HepG2 (cell line): Measurements from ENCODE around the gene NFATC3. TPM values are rescaled to one million over a fixed set of nuclear protein-coding genes. Genes with fewer than 3 reads are reported as not detected.

ENCODE experiments used
- ELF1 ChIP-seq: sonication (generic); formaldehyde crosslinking; IDR thresholded peaks from 2 replicates; pipeline ENCODE4 v1.4.0; 2020; ENCODE audit warnings: missing genetic modification reagents
- ISL2 ChIP-seq: sonication (generic); formaldehyde crosslinking; IDR thresholded peaks from 2 replicates; pipeline ENCODE4 v1.5.0; 2020; ENCODE audit warnings: missing genetic modification reagents
- MIER3 ChIP-seq: IDR thresholded peaks from 2 replicates; pipeline ENCODE4 v1.6.1; 2016; ENCODE audit warnings: missing compliant biosample characterization, borderline replicate concordance
- NCOA1 ChIP-seq: sonication (generic); formaldehyde crosslinking; IDR thresholded peaks from 2 replicates; pipeline ENCODE4 v1.9.0; 2021; ENCODE audit warnings: missing genetic modification reagents
- RAD21 ChIP-seq: fragments of 450-650 bp; formaldehyde crosslinking; IDR thresholded peaks from 2 replicates; pipeline ENCODE4 v1.5.0; 2020; ENCODE audit warnings: mild to moderate bottlenecking
- SRSF1 ChIP-seq: fragments of 200-400 bp; formaldehyde crosslinking; optimal IDR thresholded peaks from 2 replicates; pipeline ENCODE3; 2017; ENCODE audit warnings: mild to moderate bottlenecking, low read depth, low read length, moderate library complexity
- ZNF101 ChIP-seq: sonication (generic); formaldehyde crosslinking; IDR thresholded peaks from 2 replicates; pipeline ENCODE4 v1.4.0; 2020; ENCODE audit warnings: mild to moderate bottlenecking, low read depth, missing genetic modification reagents, borderline replicate concordance
- ZNF333 ChIP-seq: sonication (generic); formaldehyde crosslinking; IDR thresholded peaks from 2 replicates; pipeline ENCODE4 v1.4.0; 2020; ENCODE audit warnings: mild to moderate bottlenecking, missing genetic modification reagents, borderline replicate concordance
- ZNF354B ChIP-seq: sonication (generic); formaldehyde crosslinking; IDR thresholded peaks from 2 replicates; pipeline ENCODE4 v1.8.0; 2022; ENCODE audit warnings: mild to moderate bottlenecking, missing genetic modification reagents
- ZNF446 ChIP-seq: sonication (generic); formaldehyde crosslinking; IDR thresholded peaks from 2 replicates; pipeline ENCODE4 v1.5.0; 2020; ENCODE audit warnings: mild to moderate bottlenecking, missing genetic modification reagents
- ZNF543 ChIP-seq: sonication (generic); formaldehyde crosslinking; IDR thresholded peaks from 2 replicates; pipeline ENCODE4 v1.4.0; 2020; ENCODE audit warnings: mild to moderate bottlenecking, missing genetic modification reagents
- ZNF549 ChIP-seq: sonication (generic); formaldehyde crosslinking; IDR thresholded peaks from 2 replicates; pipeline ENCODE4 v1.5.0; 2020; ENCODE audit warnings: missing genetic modification reagents
- ZNF660 ChIP-seq: sonication (generic); formaldehyde crosslinking; IDR thresholded peaks from 2 replicates; pipeline ENCODE4 v1.5.1; 2020; ENCODE audit warnings: mild to moderate bottlenecking, low read depth, missing genetic modification reagents, borderline replicate concordance
- ZSCAN21 ChIP-seq: sonication (generic); formaldehyde crosslinking; IDR thresholded peaks from 2 replicates; pipeline ENCODE4 v1.8.0; 2022; ENCODE audit warnings: mild to moderate bottlenecking, missing genetic modification reagents, moderate library complexity, borderline replicate concordance
- ZSCAN25 ChIP-seq: sonication (generic); formaldehyde crosslinking; IDR thresholded peaks from 2 replicates; pipeline ENCODE4 v1.8.0; 2022; ENCODE audit warnings: mild to moderate bottlenecking, missing genetic modification reagents
- polyA plus RNA-seq, 8 experiments: library from polyadenylated mRNA; depleted of rRNA in 3 of 8; stranded (reverse) in 7 of 8; unstranded in 1 of 8; fragments of >200 nt; fragmentation: Illumina TruSeq in 4 of 8; extraction: Trizol in 4 of 8; gene quantifications; 2 replicates each; pipeline versions ENCODE4 v1.2.1 to v1.2.3, GENCODE V29; 2011 to 2016; ENCODE audit warnings: low read depth in 4 of 8, missing spikeins in 1 of 8, mixed read lengths in 1 of 8; ENCODE audit not compliant: insufficient read depth in 1 of 8
- total RNA-seq, 5 experiments: library from RNA; depleted of rRNA; stranded (reverse); fragments of >200 nt; fragmentation: Illumina TruSeq; extraction: Trizol; gene quantifications; 2 replicates each; pipeline ENCODE4 v1.2.3, GENCODE V29; 2016; ENCODE audit warnings: low read depth in 1 of 5
- TF ChIP-seq, protein P1 (sequence below): sonication (generic); IDR thresholded peaks from 2 replicates; pipeline ENCODE4 v1.6.1; 2016; ENCODE audit warnings: low read depth, borderline replicate concordance
- TF ChIP-seq, protein P2 (sequence below): sonication (generic); formaldehyde crosslinking; IDR thresholded peaks from 2 replicates; pipeline ENCODE4 v1.8.0; 2022; ENCODE audit warnings: mild to moderate bottlenecking, missing genetic modification reagents, borderline replicate concordance
- TF ChIP-seq, protein P3 (sequence below): fragments of 450-650 bp; IDR thresholded peaks from 2 replicates; pipeline ENCODE4 v1.6.1; 2016
- TF ChIP-seq, protein P4 (sequence below): sonication (generic); formaldehyde crosslinking; IDR thresholded peaks from 2 replicates; pipeline ENCODE4 v1.5.0; 2020; ENCODE audit warnings: mild to moderate bottlenecking, missing genetic modification reagents, borderline replicate concordance

NFATC3 gene
- total and polyA plus RNA-seq, 2 of the 13 experiments (the other 11 are each of a cell fraction or from before 2014, with no cell fraction given) = 52.6 to 62.7 TPM

DNA sequence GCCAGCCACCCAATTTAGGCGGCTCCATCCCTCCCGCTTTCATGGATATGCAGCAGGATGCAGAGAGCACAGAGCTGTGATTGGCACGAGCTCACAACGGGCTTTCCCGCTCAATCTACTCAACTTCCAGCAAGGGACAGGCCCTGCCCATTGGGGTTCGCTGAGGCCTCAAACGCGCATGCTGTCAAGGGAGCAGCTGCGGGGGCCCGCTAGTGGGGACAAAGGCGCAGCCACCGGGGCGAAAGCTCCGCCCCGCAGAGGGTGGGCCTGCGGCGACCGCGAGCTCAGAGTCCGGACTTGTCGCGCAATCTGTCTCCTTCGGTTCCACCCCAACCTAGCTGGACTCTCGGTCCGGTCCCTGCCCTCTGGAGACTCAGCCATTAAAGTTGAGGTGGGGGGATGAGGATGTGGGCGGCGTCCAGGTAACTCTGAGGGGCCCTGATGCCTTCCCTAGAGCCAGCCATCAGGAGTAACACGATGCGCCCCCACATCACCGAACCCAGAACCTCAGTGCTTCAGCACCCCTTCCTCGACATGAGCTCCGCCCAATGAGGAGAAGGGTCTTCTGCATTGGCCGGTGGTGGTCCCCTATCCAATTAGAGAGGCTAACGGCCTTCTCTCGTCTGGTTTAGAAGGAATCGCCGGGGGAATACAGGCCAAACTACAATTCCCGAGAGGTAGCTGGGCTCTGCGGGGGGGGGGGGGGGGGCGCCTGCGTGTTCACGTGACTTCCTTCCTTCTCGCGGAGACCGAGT, 489 bp upstream of the NFATC3 start (continued):
- TF ChIP-seq, protein P1, sequence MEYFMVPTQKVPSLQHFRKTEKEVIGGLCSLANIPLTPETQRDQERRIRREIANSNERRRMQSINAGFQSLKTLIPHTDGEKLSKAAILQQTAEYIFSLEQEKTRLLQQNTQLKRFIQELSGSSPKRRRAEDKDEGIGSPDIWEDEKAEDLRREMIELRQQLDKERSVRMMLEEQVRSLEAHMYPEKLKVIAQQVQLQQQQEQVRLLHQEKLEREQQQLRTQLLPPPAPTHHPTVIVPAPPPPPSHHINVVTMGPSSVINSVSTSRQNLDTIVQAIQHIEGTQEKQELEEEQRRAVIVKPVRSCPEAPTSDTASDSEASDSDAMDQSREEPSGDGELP = peak; percentile 96
- TF ChIP-seq RAD21 (CRISPR knock-in tag) (peak; percentile 78), MIER3 (CRISPR knock-in tag) (peak; percentile 82; the same call in 1 of the 2 replicates), ZNF549 (CRISPR knock-in tag) (no peak), SRSF1 (peak; percentile 96), ZNF101 (no peak), ZNF543 (peak; percentile 94), ISL2 (CRISPR knock-in tag) (peak; percentile 81), ZNF354B (CRISPR knock-in tag) (peak; percentile 77; the same call in 1 of the 2 replicates), ELF1 (CRISPR knock-in tag) (peak; percentile 69), ZNF333 (no peak; the same call in 1 of the 2 replicates), ZSCAN25 (CRISPR knock-in tag) (peak; percentile 86), ZSCAN21 (peak; percentile 97), NCOA1 (CRISPR knock-in tag) (no peak), ZNF446 (CRISPR knock-in tag) (peak; percentile 89), ZNF660 (CRISPR knock-in tag) (no peak; the same call in 1 of the 2 replicates)
- TF ChIP-seq, protein P2, sequence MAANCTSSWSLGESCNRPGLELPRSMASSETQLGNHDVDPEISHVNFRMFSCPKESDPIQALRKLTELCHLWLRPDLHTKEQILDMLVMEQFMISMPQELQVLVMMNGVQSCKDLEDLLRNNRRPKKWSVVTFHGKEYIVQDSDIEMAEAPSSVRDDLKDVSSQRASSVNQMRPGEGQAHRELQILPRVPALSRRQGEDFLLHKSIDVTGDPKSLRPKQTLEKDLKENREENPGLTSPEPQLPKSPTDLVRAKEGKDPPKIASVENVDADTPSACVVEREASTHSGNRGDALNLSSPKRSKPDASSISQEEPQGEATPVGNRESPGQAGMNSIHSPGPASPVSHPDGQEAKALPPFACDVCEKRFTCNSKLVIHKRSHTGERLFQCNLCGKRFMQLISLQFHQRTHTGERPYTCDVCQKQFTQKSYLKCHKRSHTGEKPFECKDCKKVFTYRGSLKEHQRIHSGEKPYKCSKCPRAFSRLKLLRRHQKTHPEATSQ (CRISPR knock-in tag) = peak; percentile 83; the same call in 1 of the 2 replicates
- TF ChIP-seq, protein P3, sequence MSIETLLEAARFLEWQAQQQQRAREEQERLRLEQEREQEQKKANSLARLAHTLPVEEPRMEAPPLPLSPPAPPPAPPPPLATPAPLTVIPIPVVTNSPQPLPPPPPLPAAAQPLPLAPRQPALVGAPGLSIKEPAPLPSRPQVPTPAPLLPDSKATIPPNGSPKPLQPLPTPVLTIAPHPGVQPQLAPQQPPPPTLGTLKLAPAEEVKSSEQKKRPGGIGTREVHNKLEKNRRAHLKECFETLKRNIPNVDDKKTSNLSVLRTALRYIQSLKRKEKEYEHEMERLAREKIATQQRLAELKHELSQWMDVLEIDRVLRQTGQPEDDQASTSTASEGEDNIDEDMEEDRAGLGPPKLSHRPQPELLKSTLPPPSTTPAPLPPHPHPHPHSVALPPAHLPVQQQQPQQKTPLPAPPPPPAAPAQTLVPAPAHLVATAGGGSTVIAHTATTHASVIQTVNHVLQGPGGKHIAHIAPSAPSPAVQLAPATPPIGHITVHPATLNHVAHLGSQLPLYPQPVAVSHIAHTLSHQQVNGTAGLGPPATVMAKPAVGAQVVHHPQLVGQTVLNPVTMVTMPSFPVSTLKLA = peak; percentile 63
- TF ChIP-seq, protein P4, sequence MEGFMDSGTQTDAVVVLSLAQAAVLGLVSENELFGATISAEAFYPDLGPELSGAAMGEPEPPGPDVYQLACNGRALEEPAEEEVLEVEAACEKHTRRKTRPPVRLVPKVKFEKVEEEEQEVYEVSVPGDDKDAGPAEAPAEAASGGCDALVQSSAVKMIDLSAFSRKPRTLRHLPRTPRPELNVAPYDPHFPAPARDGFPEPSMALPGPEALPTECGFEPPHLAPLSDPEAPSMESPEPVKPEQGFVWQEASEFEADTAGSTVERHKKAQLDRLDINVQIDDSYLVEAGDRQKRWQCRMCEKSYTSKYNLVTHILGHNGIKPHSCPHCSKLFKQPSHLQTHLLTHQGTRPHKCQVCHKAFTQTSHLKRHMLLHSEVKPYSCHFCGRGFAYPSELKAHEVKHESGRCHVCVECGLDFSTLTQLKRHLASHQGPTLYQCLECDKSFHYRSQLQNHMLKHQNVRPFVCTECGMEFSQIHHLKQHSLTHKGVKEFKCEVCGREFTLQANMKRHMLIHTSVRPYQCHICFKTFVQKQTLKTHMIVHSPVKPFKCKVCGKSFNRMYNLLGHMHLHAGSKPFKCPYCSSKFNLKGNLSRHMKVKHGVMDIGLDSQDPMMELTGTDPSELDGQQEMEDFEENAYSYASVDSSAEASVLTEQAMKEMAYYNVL (CRISPR knock-in tag) = no peak
